GM12878 (cell line): Measurements from ENCODE around the gene ABI2.

ENCODE experiments used
- CTCF ChIP-seq, 3 experiments: IDR thresholded peaks in 2 of 3; conservative IDR thresholded peaks in 1 of 3; 2 replicates each; pipeline ENCODE4 v1.5.1; 2011; ENCODE audit warnings: low read depth in 3 of 3, low read length in 3 of 3, mild to moderate bottlenecking in 3 of 3, control low read depth in 2 of 3, moderate library complexity in 2 of 3, inconsistent platforms in 1 of 3, mixed read lengths in 1 of 3; ENCODE audit not compliant: control insufficient read depth in 2 of 3, insufficient read depth in 1 of 3; ENCODE audit errors: extremely low read depth in 1 of 3
- GABPA ChIP-seq: IDR thresholded peaks from 2 replicates; pipeline ENCODE4 v1.6.1; 2014; ENCODE audit warnings: antibody characterized with exemption, low read depth, mild to moderate bottlenecking, inconsistent platforms
- HDGF ChIP-seq: fragments of 450-650 bp; IDR thresholded peaks from 2 replicates; pipeline ENCODE4 v1.6.1; 2016; ENCODE audit warnings: antibody characterized with exemption
- POLR2AphosphoS2 ChIP-seq: IDR thresholded peaks from 2 replicates; pipeline ENCODE4 v1.6.1; 2011; ENCODE audit warnings: low read depth, mild to moderate bottlenecking, low read length, improper control_type of control experiment, moderate library complexity
- POLR2AphosphoS5 ChIP-seq: IDR thresholded peaks from 2 replicates; pipeline ENCODE4 v1.6.1; 2011; ENCODE audit warnings: mild to moderate bottlenecking, low read length, inconsistent platforms
- PRDM15 ChIP-seq: fragments of 450-650 bp; formaldehyde crosslinking; IDR thresholded peaks from 2 replicates; pipeline ENCODE4 v1.4.0; 2020; ENCODE audit warnings: mild to moderate bottlenecking, moderate library complexity
- RAD21 ChIP-seq: IDR thresholded peaks from 2 replicates; pipeline ENCODE4 v1.6.1; 2011; ENCODE audit warnings: mild to moderate bottlenecking, low read depth, low read length, moderate library complexity; ENCODE audit not compliant: insufficient read depth
- TAF1 ChIP-seq: IDR thresholded peaks from 2 replicates; pipeline ENCODE4 v1.6.1; 2011; ENCODE audit warnings: mild to moderate bottlenecking, low read depth, low read length, borderline replicate concordance
- TCF3 ChIP-seq: IDR thresholded peaks from 2 replicates; pipeline ENCODE4 v1.6.1; 2012; ENCODE audit warnings: low read depth, mild to moderate bottlenecking, low read length, borderline replicate concordance; ENCODE audit not compliant: insufficient read depth
- TF ChIP-seq, protein P1 (sequence below): IDR thresholded peaks from 2 replicates; pipeline ENCODE4 v1.6.1; 2012; ENCODE audit warnings: mild to moderate bottlenecking, low read depth, low read length
- TF ChIP-seq, protein P2 (sequence below): fragments of 450-650 bp; IDR thresholded peaks from 2 replicates; pipeline ENCODE4 v1.6.1; 2017; ENCODE audit warnings: antibody characterized with exemption, mild to moderate bottlenecking, moderate library complexity

- TF ChIP-seq, protein P1, sequence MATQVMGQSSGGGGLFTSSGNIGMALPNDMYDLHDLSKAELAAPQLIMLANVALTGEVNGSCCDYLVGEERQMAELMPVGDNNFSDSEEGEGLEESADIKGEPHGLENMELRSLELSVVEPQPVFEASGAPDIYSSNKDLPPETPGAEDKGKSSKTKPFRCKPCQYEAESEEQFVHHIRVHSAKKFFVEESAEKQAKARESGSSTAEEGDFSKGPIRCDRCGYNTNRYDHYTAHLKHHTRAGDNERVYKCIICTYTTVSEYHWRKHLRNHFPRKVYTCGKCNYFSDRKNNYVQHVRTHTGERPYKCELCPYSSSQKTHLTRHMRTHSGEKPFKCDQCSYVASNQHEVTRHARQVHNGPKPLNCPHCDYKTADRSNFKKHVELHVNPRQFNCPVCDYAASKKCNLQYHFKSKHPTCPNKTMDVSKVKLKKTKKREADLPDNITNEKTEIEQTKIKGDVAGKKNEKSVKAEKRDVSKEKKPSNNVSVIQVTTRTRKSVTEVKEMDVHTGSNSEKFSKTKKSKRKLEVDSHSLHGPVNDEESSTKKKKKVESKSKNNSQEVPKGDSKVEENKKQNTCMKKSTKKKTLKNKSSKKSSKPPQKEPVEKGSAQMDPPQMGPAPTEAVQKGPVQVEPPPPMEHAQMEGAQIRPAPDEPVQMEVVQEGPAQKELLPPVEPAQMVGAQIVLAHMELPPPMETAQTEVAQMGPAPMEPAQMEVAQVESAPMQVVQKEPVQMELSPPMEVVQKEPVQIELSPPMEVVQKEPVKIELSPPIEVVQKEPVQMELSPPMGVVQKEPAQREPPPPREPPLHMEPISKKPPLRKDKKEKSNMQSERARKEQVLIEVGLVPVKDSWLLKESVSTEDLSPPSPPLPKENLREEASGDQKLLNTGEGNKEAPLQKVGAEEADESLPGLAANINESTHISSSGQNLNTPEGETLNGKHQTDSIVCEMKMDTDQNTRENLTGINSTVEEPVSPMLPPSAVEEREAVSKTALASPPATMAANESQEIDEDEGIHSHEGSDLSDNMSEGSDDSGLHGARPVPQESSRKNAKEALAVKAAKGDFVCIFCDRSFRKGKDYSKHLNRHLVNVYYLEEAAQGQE = no peak
- TF ChIP-seq POLR2AphosphoS2 (no peak), CTCF (IDR thresholded peaks at IDR 0.05 in 2 of 3, conservative IDR thresholded peaks at IDR 0.05 in 1 of 3; ENCODE audit: control insufficient read depth in 2 of 3, extremely low read depth in 1 of 3, insufficient read depth in 1 of 3, low read depth in 3 of 3, low read length in 3 of 3) (no peak), RAD21 (no peak), TAF1 (no peak), GABPA (no peak), PRDM15 (CRISPR knock-in tag) (no peak), POLR2AphosphoS5 (no peak), TCF3 (no peak), HDGF (no peak)
- TF ChIP-seq, protein P2, sequence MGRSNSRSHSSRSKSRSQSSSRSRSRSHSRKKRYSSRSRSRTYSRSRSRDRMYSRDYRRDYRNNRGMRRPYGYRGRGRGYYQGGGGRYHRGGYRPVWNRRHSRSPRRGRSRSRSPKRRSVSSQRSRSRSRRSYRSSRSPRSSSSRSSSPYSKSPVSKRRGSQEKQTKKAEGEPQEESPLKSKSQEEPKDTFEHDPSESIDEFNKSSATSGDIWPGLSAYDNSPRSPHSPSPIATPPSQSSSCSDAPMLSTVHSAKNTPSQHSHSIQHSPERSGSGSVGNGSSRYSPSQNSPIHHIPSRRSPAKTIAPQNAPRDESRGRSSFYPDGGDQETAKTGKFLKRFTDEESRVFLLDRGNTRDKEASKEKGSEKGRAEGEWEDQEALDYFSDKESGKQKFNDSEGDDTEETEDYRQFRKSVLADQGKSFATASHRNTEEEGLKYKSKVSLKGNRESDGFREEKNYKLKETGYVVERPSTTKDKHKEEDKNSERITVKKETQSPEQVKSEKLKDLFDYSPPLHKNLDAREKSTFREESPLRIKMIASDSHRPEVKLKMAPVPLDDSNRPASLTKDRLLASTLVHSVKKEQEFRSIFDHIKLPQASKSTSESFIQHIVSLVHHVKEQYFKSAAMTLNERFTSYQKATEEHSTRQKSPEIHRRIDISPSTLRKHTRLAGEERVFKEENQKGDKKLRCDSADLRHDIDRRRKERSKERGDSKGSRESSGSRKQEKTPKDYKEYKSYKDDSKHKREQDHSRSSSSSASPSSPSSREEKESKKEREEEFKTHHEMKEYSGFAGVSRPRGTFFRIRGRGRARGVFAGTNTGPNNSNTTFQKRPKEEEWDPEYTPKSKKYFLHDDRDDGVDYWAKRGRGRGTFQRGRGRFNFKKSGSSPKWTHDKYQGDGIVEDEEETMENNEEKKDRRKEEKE = no peak
Observed at GRCh38 chr2:203359450-203359849, 31.3 kb downstream of the ABI2 start.
